Fibroblast of lung (primary cell): ENCODE measurements around the gene SERPINB12.

Experiments
- CTCF ChIP-seq, 2 donors: IDR thresholded peaks in 1 of 2; conservative IDR thresholded peaks in 1 of 2; 1 replicate in 1 of 2; 2 replicates in 1 of 2; pipeline ENCODE4 v1.5.1; 2011 to 2012; ENCODE audit warnings: low read length in 2 of 2, control low read depth in 1 of 2, inconsistent platforms in 1 of 2, low read depth in 1 of 2, mild to moderate bottlenecking in 1 of 2
- EZH2 ChIP-seq: IDR thresholded peaks from 2 replicates; pipeline ENCODE4 v1.5.1; 2012; ENCODE audit warnings: low read length, control low read depth, mild to moderate bottlenecking; ENCODE audit errors: missing control alignments

GRCh38 chr18:63518178-63519012 is 23.8 kb upstream of the SERPINB12 start:
- peak; percentile 66 to 76 for TF ChIP-seq CTCF (conservative IDR thresholded peaks at IDR 0.05 in 1 of 2, IDR thresholded peaks at IDR 0.05 in 1 of 2; ENCODE audit: low read depth in 1 of 2, low read length in 2 of 2)
- TF ChIP-seq EZH2, result no peak
